ENCODE measurements around the gene CMSS1.

The CMSS1 gene

GRCh38 chr3:100159331-100160153, 341.9 kb downstream of the CMSS1 start:
- FAIRE-seq (peak; percentile 71), DNase-seq (ENCODE audit: insufficient read length, low spot score) (no peak)
- no peak for TF ChIP-seq POLR2A (IDR thresholded peaks at IDR 0.05; ENCODE audit: low read depth, low read length)

GRCh38 chr3:100160521-100160920, 342.9 kb downstream of the CMSS1 start:
- DNase-seq (ENCODE audit: insufficient read length, low spot score): no peak
- FAIRE-seq: no peak
- TF ChIP-seq POLR2A (IDR thresholded peaks at IDR 0.05; ENCODE audit: low read depth, low read length): no peak

GRCh38 chr3:100163787-100164186, 346.1 kb downstream of the CMSS1 start:
- FAIRE-seq (no peak), DNase-seq (ENCODE audit: insufficient read length, low spot score) (no peak)
- TF ChIP-seq POLR2A (IDR thresholded peaks at IDR 0.05; ENCODE audit: low read depth, low read length): no peak

GRCh38 chr3:100164743-100165142, 347.1 kb downstream of the CMSS1 start:
- DNase-seq (ENCODE audit: insufficient read length, low spot score) (no peak), FAIRE-seq (no peak)
- TF ChIP-seq POLR2A (IDR thresholded peaks at IDR 0.05; ENCODE audit: low read depth, low read length): no peak

GRCh38 chr3:100165926-100166550, 348.4 kb downstream of the CMSS1 start:
- FAIRE-seq: no peak
- no peak for DNase-seq (ENCODE audit: insufficient read length, low spot score)
- TF ChIP-seq POLR2A (IDR thresholded peaks at IDR 0.05; ENCODE audit: low read depth, low read length): no peak

- no peak for FAIRE-seq
- no peak for DNase-seq (ENCODE audit: insufficient read length, low spot score)
- no peak for TF ChIP-seq POLR2A (IDR thresholded peaks at IDR 0.05; ENCODE audit: low read depth, low read length)
Observed at GRCh38 chr3:100169201-100169920, 351.7 kb downstream of the CMSS1 start.

GRCh38 chr3:100170486-100170885, 352.8 kb downstream of the CMSS1 start:
- TF ChIP-seq POLR2A (IDR thresholded peaks at IDR 0.05; ENCODE audit: low read depth, low read length): no peak
- DNase-seq (ENCODE audit: insufficient read length, low spot score) (no peak), FAIRE-seq (no peak)

GRCh38 chr3:100171211-100171914, 353.7 kb downstream of the CMSS1 start:
- FAIRE-seq: no peak
- DNase-seq (ENCODE audit: insufficient read length, low spot score): no peak
- no peak for TF ChIP-seq POLR2A (IDR thresholded peaks at IDR 0.05; ENCODE audit: low read depth, low read length)

GRCh38 chr3:100173961-100174360, 356.3 kb downstream of the CMSS1 start:
- DNase-seq (ENCODE audit: insufficient read length, low spot score) (no peak), FAIRE-seq (no peak)
- no peak for TF ChIP-seq POLR2A (IDR thresholded peaks at IDR 0.05; ENCODE audit: low read depth, low read length)

GRCh38 chr3:100175637-100176280, 358.1 kb downstream of the CMSS1 start:
- TF ChIP-seq POLR2A (IDR thresholded peaks at IDR 0.05; ENCODE audit: low read depth, low read length): no peak
- no peak for FAIRE-seq
- no peak for DNase-seq (ENCODE audit: insufficient read length, low spot score)

- FAIRE-seq (no peak), DNase-seq (ENCODE audit: insufficient read length, low spot score) (no peak)
- no peak for TF ChIP-seq POLR2A (IDR thresholded peaks at IDR 0.05; ENCODE audit: low read depth, low read length)
Observed at GRCh38 chr3:100179692-100180349, 362.2 kb downstream of the CMSS1 start.

- no peak for FAIRE-seq
- no peak for DNase-seq (ENCODE audit: insufficient read length, low spot score)
- TF ChIP-seq POLR2A (IDR thresholded peaks at IDR 0.05; ENCODE audit: low read depth, low read length): no peak
Observed at GRCh38 chr3:100183608-100184125, 366.0 kb downstream of the CMSS1 start.
